Neuronal stem cell (in vitro differentiated cells): ENCODE measurements around the gene TPI1.

ENCODE experiments used
- DNase-seq: peaks from one replicate; pipeline ENCODE4 v3.0.0-alpha.2; 2013; ENCODE audit warnings: low spot score
- H2AFZ ChIP-seq: one replicate; pipeline ENCODE4 v1.6.1; 2013; ENCODE audit warnings: mild to moderate bottlenecking, low read length, inconsistent platforms
- H2AK5ac ChIP-seq: 2 replicates; pipeline ENCODE4 v1.6.1; 2013; ENCODE audit warnings: low read depth, mild to moderate bottlenecking, inconsistent platforms, low read length, moderate library complexity, mixed read lengths
- H2BK120ac ChIP-seq: 2 replicates; pipeline ENCODE4 v1.6.1; 2013; ENCODE audit warnings: low read depth, mild to moderate bottlenecking, inconsistent platforms, low read length, moderate library complexity, mixed read lengths
- H2BK12ac ChIP-seq: one replicate; pipeline ENCODE4 v1.6.1; 2013; ENCODE audit warnings: low read length, inconsistent platforms
- H2BK15ac ChIP-seq: 2 replicates; pipeline ENCODE4 v1.6.1; 2013; ENCODE audit warnings: mild to moderate bottlenecking, low read length, inconsistent platforms, mixed read lengths
- H2BK5ac ChIP-seq: one replicate; pipeline ENCODE4 v1.6.1; 2013; ENCODE audit warnings: inconsistent platforms, mild to moderate bottlenecking, low read length, moderate library complexity
- H3K14ac ChIP-seq: one replicate; pipeline ENCODE4 v1.6.1; 2013; ENCODE audit warnings: low read length, inconsistent platforms
- H3K18ac ChIP-seq: 2 replicates; pipeline ENCODE4 v1.6.1; 2013; ENCODE audit warnings: low read length, inconsistent platforms
- H3K23ac ChIP-seq: 2 replicates; pipeline ENCODE4 v1.6.1; 2013; ENCODE audit warnings: low read depth, mild to moderate bottlenecking, mixed read lengths, low read length, inconsistent platforms; ENCODE audit not compliant: poor library complexity
- H3K27ac ChIP-seq: replicated peaks from 3 replicates; pipeline ENCODE4 v1.5.1; 2013; ENCODE audit warnings: low read length, inconsistent platforms
- H3K27me3 ChIP-seq, 3 experiments: 2 replicates each; pipeline ENCODE4 v1.6.1; 2013; ENCODE audit warnings: low read length in 3 of 3, mild to moderate bottlenecking in 2 of 3, inconsistent platforms in 1 of 3, low read depth in 1 of 3, mixed read lengths in 1 of 3, moderate library complexity in 1 of 3; ENCODE audit not compliant: control insufficient read depth in 3 of 3, insufficient read depth in 3 of 3
- H3K36me3 ChIP-seq, 2 donors: replicated peaks in 1 of 2; 2 replicates each; pipeline ENCODE4 v1.6.1; 2013; ENCODE audit warnings: low read length in 2 of 2; ENCODE audit not compliant: control insufficient read depth in 2 of 2, insufficient read depth in 2 of 2
- H3K4ac ChIP-seq: 2 replicates; pipeline ENCODE4 v1.6.1; 2013; ENCODE audit warnings: inconsistent platforms, mild to moderate bottlenecking, low read length, moderate library complexity
- H3K4me1 ChIP-seq, 2 donors: 1 replicate in 1 of 2; 2 replicates in 1 of 2; pipeline ENCODE4 v1.6.1; 2013; ENCODE audit warnings: low read length in 2 of 2, low read depth in 1 of 2; ENCODE audit not compliant: control insufficient read depth in 2 of 2, insufficient read depth in 1 of 2
- H3K4me2 ChIP-seq: one replicate; pipeline ENCODE4 v1.6.1; 2013; ENCODE audit warnings: mild to moderate bottlenecking, low read length, inconsistent platforms; ENCODE audit not compliant: insufficient read depth, poor library complexity, severe bottlenecking
- H3K4me3 ChIP-seq, 2 donors: 2 replicates each; pipeline ENCODE4 v1.5.1; 2013; ENCODE audit warnings: low read length in 2 of 2, mild to moderate bottlenecking in 2 of 2, inconsistent platforms in 1 of 2, moderate library complexity in 1 of 2
- H3K79me1 ChIP-seq: one replicate; pipeline ENCODE4 v1.6.1; 2013; ENCODE audit warnings: low read depth, mild to moderate bottlenecking, inconsistent platforms, low read length, moderate library complexity
- H3K9ac ChIP-seq: one replicate; pipeline ENCODE4 v1.6.1; 2013; ENCODE audit warnings: mild to moderate bottlenecking, low read depth, low read length, inconsistent platforms; ENCODE audit not compliant: poor library complexity
- H3K9me3 ChIP-seq, 2 donors: replicated peaks in 1 of 2; 2 replicates each; pipeline versions ENCODE3 to v1.6.1; 2013; ENCODE audit warnings: low read length in 2 of 2, mild to moderate bottlenecking in 2 of 2, inconsistent platforms in 1 of 2, low read depth in 1 of 2, mixed read lengths in 1 of 2, moderate library complexity in 1 of 2; ENCODE audit not compliant: control insufficient read depth in 2 of 2, insufficient read depth in 1 of 2
- H4K8ac ChIP-seq: one replicate; pipeline ENCODE4 v1.6.1; 2013; ENCODE audit warnings: low read depth, mild to moderate bottlenecking, inconsistent platforms, low read length, moderate library complexity
- H4K91ac ChIP-seq: one replicate; pipeline ENCODE4 v1.6.1; 2013; ENCODE audit warnings: low read length, low read depth, mild to moderate bottlenecking, inconsistent platforms; ENCODE audit not compliant: poor library complexity
- WGBS, 2 donors: extraction: QIAGEN DNeasy Blood & Tissue Kit; methylation state at CpG; one replicate each; pipeline ENCODE4 v1.1.7; 2013; ENCODE audit warnings: missing lambda C conversion rate in 2 of 2, mixed read lengths in 1 of 2; ENCODE audit not compliant: insufficient read length in 2 of 2, insufficient replicate concordance in 1 of 2; ENCODE audit errors: extremely low coverage in 2 of 2; 5-methylcytosine and 5-hydroxymethylcytosine counted together

TPI1 gene

GRCh38 chr12:6842075-6842474, 25.3 kb upstream of the TPI1 start:
- Histone ChIP-seq H4K8ac (no peak overlapping the region), H3K36me3 (peaks cover 67 to 95% of the 10 kb centered on the region in 2 donors), H3K18ac (no peak overlapping the region), H4K91ac (no peak overlapping the region), H2BK15ac (no peak overlapping the region), H3K4ac (no peak overlapping the region), H3K79me1 (peaks cover 2% of the 10 kb centered on the region), H3K23ac (no peak overlapping the region), H2AFZ (no peak overlapping the region), H2AK5ac (no peak overlapping the region), H2BK5ac (no peak overlapping the region), H3K27ac (no peak overlapping the region), H3K27me3 (no peaks in the 10 kb centered on the region), H3K9ac (no peak overlapping the region), H2BK120ac (no peak overlapping the region), H3K4me2 (no peak overlapping the region), H3K14ac (no peak overlapping the region), H2BK12ac (no peak overlapping the region), H3K4me1 (peaks cover 0 to 11% of the 10 kb centered on the region in 2 donors), H3K4me3 (no peak overlapping the region), H3K9me3 (no peaks in the 10 kb centered on the region)
- no CpG with 5 or more reads among the region's 4 CpGs for WGBS, 2 donors
- no peak for DNase-seq

GRCh38 chr12:6843118-6843902, 24.0 kb upstream of the TPI1 start:
- Histone ChIP-seq H2AK5ac (peak overlapping the region; percentile 28), H3K36me3 (peaks cover 62 to 95% of the 10 kb centered on the region in 2 donors)
- no CpG with 5 or more reads among the region's 16 CpGs for WGBS, 2 donors

GRCh38 chr12:6845395-6845794, 21.9 kb upstream of the TPI1 start:
- Histone ChIP-seq H2BK120ac (no peak overlapping the region), H2BK15ac (no peak overlapping the region), H3K18ac (no peak overlapping the region), H2BK12ac (no peak overlapping the region), H3K23ac (no peak overlapping the region), H3K9me3 (no peaks in the 10 kb centered on the region), H3K14ac (no peak overlapping the region), H3K4me3 (no peak overlapping the region), H4K8ac (peak overlapping the region; percentile 29), H3K27ac (no peak overlapping the region), H3K79me1 (peaks cover 3% of the 10 kb centered on the region), H3K4me2 (no peak overlapping the region), H2AFZ (no peak overlapping the region), H2BK5ac (no peak overlapping the region), H3K36me3 (peaks cover 60 to 95% of the 10 kb centered on the region in 2 donors), H3K9ac (no peak overlapping the region), H2AK5ac (no peak overlapping the region), H3K4ac (no peak overlapping the region), H4K91ac (no peak overlapping the region), H3K4me1 (peaks cover 3 to 6% of the 10 kb centered on the region in 2 donors), H3K27me3 (no peaks in the 10 kb centered on the region)
- no peak for DNase-seq
- WGBS, 2 donors = no CpG with 5 or more reads among the region's 17 CpGs

More at GRCh38 chr12:6843118-6843902, 24.0 kb upstream of the TPI1 start:
- Histone ChIP-seq H2BK5ac (peak overlapping the region; percentile 56), H2BK12ac (no peak overlapping the region), H3K79me1 (peaks cover 2% of the 10 kb centered on the region), H3K27me3 (no peaks in the 10 kb centered on the region), H2BK120ac (no peak overlapping the region), H2BK15ac (peak overlapping the region; percentile 27), H3K14ac (no peak overlapping the region), H4K8ac (no peak overlapping the region), H3K9me3 (no peaks in the 10 kb centered on the region), H3K23ac (peak overlapping the region; percentile 17), H4K91ac (no peak overlapping the region), H3K4me1 (peaks cover 0 to 11% of the 10 kb centered on the region in 2 donors), H3K4ac (no peak overlapping the region), H3K4me3 (no peak overlapping the region), H3K18ac (no peak overlapping the region), H2AFZ (no peak overlapping the region), H3K9ac (peak overlapping the region; percentile 27), H3K4me2 (no peak overlapping the region), H3K27ac (no peak overlapping the region)
- DNase-seq = no peak

- no peak overlapping the region for H3K18ac ChIP-seq
- H2AFZ ChIP-seq = no peak overlapping the region
- no peak overlapping the region for H4K91ac ChIP-seq
- H3K9ac ChIP-seq = no peak overlapping the region
- no peak overlapping the region for H3K4me2 ChIP-seq
- H3K23ac ChIP-seq = no peak overlapping the region
- peak overlapping the region; percentile 7 for H4K8ac ChIP-seq
- no peak overlapping the region for H3K14ac ChIP-seq
- H3K27me3 ChIP-seq = no peaks in the 10 kb centered on the region
- H2BK15ac ChIP-seq = no peak overlapping the region
- H3K4me3 ChIP-seq = peak overlapping the region in 1 of 2 donors; percentile 31
- no peak overlapping the region for H2BK5ac ChIP-seq
- no peak overlapping the region for H2AK5ac ChIP-seq
- no peaks in the 10 kb centered on the region for H3K9me3 ChIP-seq
- H3K4me1 ChIP-seq = peaks cover 5 to 11% of the 10 kb centered on the region in 2 donors
- H2BK12ac ChIP-seq = no peak overlapping the region
- no peak overlapping the region for H2BK120ac ChIP-seq
- no peak overlapping the region for H3K4ac ChIP-seq
- H3K79me1 ChIP-seq = peaks cover 7% of the 10 kb centered on the region
- no peak overlapping the region for H3K27ac ChIP-seq
- no CpG with 5 or more reads among the region's 7 CpGs for WGBS, 2 donors
- no peak for DNase-seq
- peaks cover 60 to 93% of the 10 kb centered on the region in 2 donors for H3K36me3 ChIP-seq
Measured at GRCh38 chr12:6846316-6846869, 20.9 kb upstream of the TPI1 start.
